DND-41 (cell line): Measurements from ENCODE around the gene USH1C.

ENCODE experiments used
- ATAC-seq: fragments of 200-7000 bp; cut with Tn5 transposase; 3 replicates; pipeline ENCODE4 v1.9.1; 2021; ENCODE audit warnings: low read depth; ENCODE audit not compliant: insufficient read depth
- DNase-seq: peaks from one replicate; pipeline ENCODE4 v3.0.0-alpha.2; 2020
- H2AFZ ChIP-seq: 2 replicates; pipeline ENCODE4 v1.6.0; 2012; ENCODE audit warnings: low read depth, low read length
- H3K27ac ChIP-seq: 2 replicates; pipeline ENCODE4 v1.5.1; 2012; ENCODE audit warnings: low read length, inconsistent platforms
- H3K27me3 ChIP-seq: fragments of 200-600 bp; sonication (generic); 2 replicates; pipeline ENCODE4 v1.6.0; 2012; ENCODE audit warnings: low read length, mild to moderate bottlenecking, inconsistent platforms; ENCODE audit not compliant: insufficient read depth, poor library complexity
- H3K36me3 ChIP-seq: 2 replicates; pipeline ENCODE4 v1.5.1; 2012; ENCODE audit warnings: low read length, inconsistent platforms; ENCODE audit not compliant: insufficient read depth
- H3K4me1 ChIP-seq: 2 replicates; pipeline ENCODE4 v1.5.1; 2012; ENCODE audit warnings: mild to moderate bottlenecking, low read length; ENCODE audit not compliant: insufficient read depth
- H3K4me2 ChIP-seq: 2 replicates; pipeline ENCODE4 v1.6.0; 2012; ENCODE audit warnings: mild to moderate bottlenecking, moderate library complexity, low read length, inconsistent platforms; ENCODE audit not compliant: insufficient read depth
- H3K4me3 ChIP-seq, 2 experiments: fragments of 200-600 bp in 1 of 2; shearing (Covaris generic) in 1 of 2; 2 replicates each; pipeline ENCODE4 v1.5.1; 2012 to 2016; ENCODE audit warnings: inconsistent platforms in 2 of 2, low read length in 2 of 2, mild to moderate bottlenecking in 2 of 2, low read depth in 1 of 2, moderate library complexity in 1 of 2
- H3K79me2 ChIP-seq: 2 replicates; pipeline ENCODE4 v1.6.0; 2012; ENCODE audit warnings: low read length, inconsistent platforms; ENCODE audit not compliant: insufficient read depth
- H3K9ac ChIP-seq: 2 replicates; pipeline ENCODE4 v1.6.0; 2012; ENCODE audit warnings: low read depth, mild to moderate bottlenecking, inconsistent platforms, low read length, moderate library complexity
- H3K9me3 ChIP-seq: 2 replicates; pipeline ENCODE4 v1.5.1; 2012; ENCODE audit warnings: low read length, moderate library complexity, mild to moderate bottlenecking, inconsistent platforms; ENCODE audit not compliant: insufficient read depth, severe bottlenecking
- H4K20me1 ChIP-seq: 2 replicates; pipeline ENCODE4 v1.6.0; 2012; ENCODE audit warnings: low read length; ENCODE audit not compliant: insufficient read depth
- CTCF ChIP-seq: IDR thresholded peaks from 2 replicates; pipeline ENCODE4 v1.5.1; 2012; ENCODE audit warnings: borderline replicate concordance, low read length, moderate library complexity, mild to moderate bottlenecking; ENCODE audit not compliant: poor library complexity, severe bottlenecking; ENCODE audit errors: extremely low read depth
- EZH2 ChIP-seq: IDR thresholded peaks from 3 replicates; pipeline ENCODE4 v1.6.1; 2012; ENCODE audit warnings: borderline replicate concordance, low read depth, mild to moderate bottlenecking, moderate library complexity, low read length, inconsistent platforms; ENCODE audit not compliant: severe bottlenecking

Gene USH1C

GRCh38 chr11:17502630-17503029, 41.6 kb downstream of the USH1C start:
- no peaks in the 10 kb centered on the region for H3K36me3 ChIP-seq
- no peak for DNase-seq
- no peak for TF ChIP-seq CTCF
- TF ChIP-seq EZH2: no peak
- no peak overlapping the region for H3K4me2 ChIP-seq
- H3K9me3 ChIP-seq: no peaks in the 10 kb centered on the region
- no peak overlapping the region for H3K9ac ChIP-seq
- no peak overlapping the region for H3K4me3 ChIP-seq
- H3K79me2 ChIP-seq: no peaks in the 10 kb centered on the region
- no peak for ATAC-seq
- no peaks in the 10 kb centered on the region for H4K20me1 ChIP-seq
- no peak overlapping the region for H2AFZ ChIP-seq
- H3K27ac ChIP-seq: peak overlapping the region; percentile 0; the same call in 1 of the 2 replicates
- H3K4me1 ChIP-seq: peaks cover 28% of the 10 kb centered on the region
- H3K27me3 ChIP-seq: no peaks in the 10 kb centered on the region

- Histone ChIP-seq H3K4me1 (peaks cover 28% of the 10 kb centered on the region), H4K20me1 (no peaks in the 10 kb centered on the region), H3K4me3 (no peak overlapping the region), H3K9me3 (no peaks in the 10 kb centered on the region), H3K27me3 (no peaks in the 10 kb centered on the region), H3K27ac (no peak overlapping the region), H3K9ac (no peak overlapping the region), H2AFZ (no peak overlapping the region), H3K79me2 (no peaks in the 10 kb centered on the region), H3K36me3 (no peaks in the 10 kb centered on the region), H3K4me2 (no peak overlapping the region)
- ATAC-seq (no peak), DNase-seq (no peak)
- TF ChIP-seq EZH2: no peak
- no peak for TF ChIP-seq CTCF
Measured at GRCh38 chr11:17500673-17501072, 43.5 kb downstream of the USH1C start.

GRCh38 chr11:17498475-17498874, 45.7 kb downstream of the USH1C start:
- no peak for ATAC-seq
- H3K4me1 ChIP-seq: peaks cover 17% of the 10 kb centered on the region
- H3K9me3 ChIP-seq: no peaks in the 10 kb centered on the region
- H3K4me2 ChIP-seq: no peak overlapping the region
- no peak overlapping the region for H3K4me3 ChIP-seq
- no peak overlapping the region for H3K27ac ChIP-seq
- H3K27me3 ChIP-seq: no peaks in the 10 kb centered on the region
- no peak for TF ChIP-seq EZH2
- no peak for TF ChIP-seq CTCF
- no peak overlapping the region for H2AFZ ChIP-seq
- H3K9ac ChIP-seq: no peak overlapping the region
- no peaks in the 10 kb centered on the region for H4K20me1 ChIP-seq
- no peaks in the 10 kb centered on the region for H3K79me2 ChIP-seq
- no peaks in the 10 kb centered on the region for H3K36me3 ChIP-seq
- no peak for DNase-seq

GRCh38 chr11:17498058-17498457, 46.2 kb downstream of the USH1C start:
- Histone ChIP-seq H2AFZ (no peak overlapping the region), H3K36me3 (no peaks in the 10 kb centered on the region)
- no peak for DNase-seq

More at GRCh38 chr11:17498058-17498457, 46.2 kb downstream of the USH1C start:
- Histone ChIP-seq H3K9me3 (no peaks in the 10 kb centered on the region), H3K27ac (no peak overlapping the region), H3K4me3 (no peak overlapping the region), H3K79me2 (no peaks in the 10 kb centered on the region), H3K27me3 (no peaks in the 10 kb centered on the region), H3K4me2 (no peak overlapping the region), H3K4me1 (peaks cover 14% of the 10 kb centered on the region), H3K9ac (no peak overlapping the region), H4K20me1 (no peaks in the 10 kb centered on the region)
- no peak for ATAC-seq
- TF ChIP-seq CTCF: no peak
- no peak for TF ChIP-seq EZH2
